H1 (cell line): ENCODE measurements around the gene LMNB1. TPM values are rescaled to one million over a fixed set of nuclear protein-coding genes. Genes with fewer than 3 reads are reported as not detected.

Experiments
- CTCF ChIA-PET: fragments of 300-600 bp; sonication (Branson Sonifier 250); formaldehyde crosslinking; loops from one replicate; lab custom pipeline; 2021; ENCODE audit not compliant: partially characterized antibody; lab: Charles Lee
- POLR2A ChIA-PET: fragments of 300-600 bp; sonication (Branson Sonifier 250); formaldehyde crosslinking; loops from one replicate; lab custom pipeline; 2021; ENCODE audit warnings: inconsistent platforms; ENCODE audit not compliant: partially characterized antibody; lab: Charles Lee
- DNase-seq, 2 experiments: peaks; one replicate each; pipeline versions ENCODE4 v3.0.0 to v3.0.0-alpha.2; 2010 to 2022; ENCODE audit warnings: low spot score in 2 of 2, low read depth in 1 of 2, mixed read lengths in 1 of 2
- FAIRE-seq: peaks from 2 replicates; lab custom pipeline; 2011; peaks lifted over from hg19 to GRCh38; lab: Jason Lieb, UNC
- H2AFZ ChIP-seq: 2 replicates; pipeline ENCODE4 v1.8.1; 2012; ENCODE audit warnings: low read length, inconsistent platforms
- H2AK5ac ChIP-seq: 2 replicates; pipeline ENCODE4 v1.6.1; 2013; ENCODE audit warnings: low read depth, low read length
- H2BK120ac ChIP-seq: replicated peaks from 2 replicates; pipeline ENCODE3; 2013; ENCODE audit warnings: low read depth, low read length, inconsistent platforms
- H2BK12ac ChIP-seq: 2 replicates; pipeline ENCODE4 v1.6.1; 2013; ENCODE audit warnings: low read depth, low read length
- H2BK15ac ChIP-seq: 2 replicates; pipeline ENCODE4 v1.6.1; 2013; ENCODE audit warnings: low read length
- H2BK20ac ChIP-seq: 2 replicates; pipeline ENCODE4 v1.6.1; 2013; ENCODE audit warnings: low read length
- H2BK5ac ChIP-seq: 2 replicates; pipeline ENCODE4 v1.6.1; 2013; ENCODE audit warnings: low read depth, low read length
- H3K14ac ChIP-seq: 2 replicates; pipeline ENCODE4 v1.6.1; 2013; ENCODE audit warnings: inconsistent platforms; ENCODE audit not compliant: insufficient read length
- H3K18ac ChIP-seq: 2 replicates; pipeline ENCODE4 v1.6.1; 2013; ENCODE audit warnings: low read length; ENCODE audit errors: extremely low read depth
- H3K23ac ChIP-seq: 2 replicates; pipeline ENCODE4 v1.6.1; 2013; ENCODE audit warnings: inconsistent platforms; ENCODE audit not compliant: insufficient read length
- H3K23me2 ChIP-seq: 2 replicates; pipeline ENCODE4 v1.6.1; 2013; ENCODE audit warnings: low read depth, low read length
- H3K27ac ChIP-seq: 2 replicates; pipeline ENCODE4 v1.6.1; 2011; ENCODE audit warnings: low read depth, low read length, inconsistent platforms
- H3K27me3 ChIP-seq, 4 experiments: replicated peaks in 1 of 4; 1 replicate in 1 of 4; 2 replicates in 3 of 4; pipeline versions ENCODE4 v1.6.1 to v1.8.1; 2011 to 2013; ENCODE audit warnings: low read length in 3 of 4, mild to moderate bottlenecking in 3 of 4, inconsistent platforms in 2 of 4, mixed read lengths in 2 of 4, moderate library complexity in 1 of 4; ENCODE audit not compliant: control insufficient read depth in 3 of 4, insufficient read depth in 3 of 4; ENCODE audit errors: extremely low read depth in 1 of 4
- H3K36me3 ChIP-seq, 4 experiments: 2 replicates each; pipeline versions ENCODE4 v1.6.1 to v1.8.1; 2011 to 2013; ENCODE audit warnings: mild to moderate bottlenecking in 4 of 4, low read length in 3 of 4, moderate library complexity in 2 of 4, control low read depth in 1 of 4, inconsistent platforms in 1 of 4; ENCODE audit not compliant: insufficient read depth in 4 of 4, control insufficient read depth in 2 of 4
- H3K4ac ChIP-seq: replicated peaks from 2 replicates; pipeline ENCODE3; 2013; ENCODE audit warnings: low read length, low read depth, mixed read lengths, inconsistent platforms; ENCODE audit not compliant: insufficient read length
- H3K4me1 ChIP-seq, 4 experiments: replicated peaks in 1 of 4; 1 replicate in 1 of 4; 2 replicates in 3 of 4; pipeline versions ENCODE4 v1.6.1 to v1.8.1; 2011 to 2013; ENCODE audit warnings: low read length in 3 of 4, inconsistent platforms in 2 of 4, mixed read lengths in 1 of 4; ENCODE audit not compliant: insufficient read depth in 4 of 4, control insufficient read depth in 3 of 4
- H3K4me2 ChIP-seq, 2 experiments: 2 replicates each; pipeline versions ENCODE4 v1.6.1 to v1.8.1; 2011 to 2013; ENCODE audit warnings: low read depth in 2 of 2, low read length in 2 of 2, control low read depth in 1 of 2, inconsistent platforms in 1 of 2, mild to moderate bottlenecking in 1 of 2; ENCODE audit not compliant: insufficient read depth in 1 of 2
- H3K4me3 ChIP-seq, 4 experiments: fragments of 200-600, 300-600 bp in 1 of 4; sonication (generic), shearing (Covaris generic), sonication (Bioruptor Twin) in 1 of 4; 2 replicates each; pipeline versions ENCODE4 v1.5.1 to v1.8.1; 2011 to 2016; ENCODE audit warnings: low read length in 4 of 4, low read depth in 3 of 4, control low read depth in 2 of 4, inconsistent platforms in 2 of 4, mild to moderate bottlenecking in 2 of 4, mixed read lengths in 1 of 4, moderate library complexity in 1 of 4; ENCODE audit not compliant: insufficient read depth in 2 of 4; ENCODE audit errors: extremely low read depth in 1 of 4
- H3K56ac ChIP-seq: replicated peaks from 2 replicates; pipeline ENCODE3; 2013; ENCODE audit warnings: low read depth, mild to moderate bottlenecking, mixed read lengths, low read length, inconsistent platforms; ENCODE audit not compliant: insufficient read length
- H3K79me1 ChIP-seq: 2 replicates; pipeline ENCODE4 v1.6.1; 2013; ENCODE audit warnings: low read depth, low read length, control low read depth
- H3K79me2 ChIP-seq, 2 experiments: 2 replicates each; pipeline versions ENCODE4 v1.6.1 to v1.8.1; 2012 to 2013; ENCODE audit warnings: low read length in 2 of 2, mild to moderate bottlenecking in 2 of 2, inconsistent platforms in 1 of 2; ENCODE audit not compliant: insufficient read depth in 2 of 2, control insufficient read depth in 1 of 2
- H3K9ac ChIP-seq, 4 experiments: replicated peaks in 1 of 4; 1 replicate in 1 of 4; 2 replicates in 3 of 4; pipeline versions ENCODE4 v1.6.1 to v1.8.1; 2011 to 2013; ENCODE audit warnings: low read depth in 3 of 4, low read length in 3 of 4, control low read depth in 2 of 4, mild to moderate bottlenecking in 2 of 4, moderate library complexity in 2 of 4, inconsistent platforms in 1 of 4; ENCODE audit errors: extremely low read depth in 1 of 4
- H3K9me3 ChIP-seq, 2 experiments: 2 replicates each; pipeline versions ENCODE4 v1.6.1 to v1.8.1; 2012 to 2013; ENCODE audit warnings: mild to moderate bottlenecking in 2 of 2, moderate library complexity in 2 of 2, control low read depth in 1 of 2, inconsistent platforms in 1 of 2, low read depth in 1 of 2, low read length in 1 of 2, mixed read lengths in 1 of 2; ENCODE audit not compliant: insufficient read depth in 2 of 2
- H4K20me1 ChIP-seq, 2 experiments: replicated peaks in 1 of 2; 2 replicates each; pipeline versions ENCODE3 to v1.8.1; 2011 to 2013; ENCODE audit warnings: inconsistent platforms in 2 of 2, low read length in 2 of 2, mild to moderate bottlenecking in 1 of 2; ENCODE audit not compliant: insufficient read depth in 2 of 2, control insufficient read depth in 1 of 2
- H4K5ac ChIP-seq: 2 replicates; pipeline ENCODE4 v1.6.1; 2013; ENCODE audit warnings: low read length, low read depth, mixed read lengths, inconsistent platforms; ENCODE audit not compliant: insufficient read length
- H4K8ac ChIP-seq: 2 replicates; pipeline ENCODE4 v1.8.0; 2013; ENCODE audit warnings: mild to moderate bottlenecking, moderate library complexity, low read length, inconsistent platforms; ENCODE audit not compliant: insufficient read depth; ENCODE audit errors: extremely low read depth
- H4K91ac ChIP-seq: replicated peaks from 2 replicates; pipeline ENCODE3; 2013; ENCODE audit warnings: low read length, mixed read lengths, inconsistent platforms; ENCODE audit not compliant: insufficient read length
- BCL11A ChIP-seq, 2 experiments: IDR thresholded peaks; one replicate each; pipeline ENCODE4 v1.6.1; 2011; ENCODE audit warnings: low read depth in 2 of 2, low read length in 2 of 2, mild to moderate bottlenecking in 2 of 2
- CHD1 ChIP-seq: IDR thresholded peaks from 2 replicates; pipeline ENCODE4 v1.6.1; 2012; ENCODE audit warnings: low read depth, low read length, improper control_type of control experiment
- KDM4A ChIP-seq: IDR thresholded peaks from one replicate; pipeline ENCODE4 v1.7.1; 2012; ENCODE audit warnings: low read depth, mild to moderate bottlenecking, moderate library complexity, low read length, inconsistent platforms; ENCODE audit not compliant: severe bottlenecking
- PHF8 ChIP-seq: fragments of 200-600 bp; sonication (generic); conservative IDR thresholded peaks from 2 replicates; pipeline ENCODE4 v1.7.1; 2012; ENCODE audit warnings: low read depth, mild to moderate bottlenecking, inconsistent platforms, low read length, moderate library complexity
- RAD21 ChIP-seq, 2 experiments: IDR thresholded peaks in 1 of 2; conservative IDR thresholded peaks in 1 of 2; 2 replicates each; pipeline ENCODE4 v1.6.1; 2011; ENCODE audit warnings: low read depth in 2 of 2, low read length in 2 of 2, improper control_type of control experiment in 1 of 2, inconsistent platforms in 1 of 2, mild to moderate bottlenecking in 1 of 2, moderate library complexity in 1 of 2
- RBBP5 ChIP-seq: IDR thresholded peaks from 2 replicates; pipeline ENCODE4 v1.7.1; 2012; ENCODE audit warnings: low read depth, mild to moderate bottlenecking, inconsistent platforms, low read length, moderate library complexity, borderline replicate concordance
- TAF7 ChIP-seq: optimal IDR thresholded peaks from 2 replicates; pipeline ENCODE3; 2011; ENCODE audit warnings: low read depth, mild to moderate bottlenecking, inconsistent platforms, low read length, moderate library complexity, borderline replicate concordance
- TEAD4 ChIP-seq: IDR thresholded peaks from 2 replicates; pipeline ENCODE4 v1.6.1; 2012; ENCODE audit warnings: low read depth, low read length, inconsistent platforms, mixed read lengths
- WGBS, 2 experiments: shearing (Covaris generic) in 1 of 2; methylation state at CpG; one replicate each; pipeline versions ENCODE4 v1.1.6 to v1.1.7; 2013 to 2015; ENCODE audit warnings: low lambda C conversion rate in 2 of 2, mixed read lengths in 2 of 2, inconsistent platforms in 1 of 2, low coverage in 1 of 2, missing lambda C conversion rate in 1 of 2; ENCODE audit not compliant: insufficient replicate concordance in 2 of 2, insufficient coverage in 1 of 2, insufficient read length in 1 of 2; ENCODE audit errors: extremely low coverage in 1 of 2, missing lambda C conversion rate in 1 of 2; 5-methylcytosine and 5-hydroxymethylcytosine counted together
- polyA plus RNA-seq, 7 experiments: library from polyadenylated mRNA; depleted of rRNA in 3 of 7; stranded (reverse) in 5 of 7; unstranded in 2 of 7; fragments of >200 nt in 5 of 7; fragments of 200-250 nt in 2 of 7; gene quantifications; 1 replicate in 5 of 7; 2 replicates in 1 of 7; 4 replicates in 1 of 7; pipeline versions ENCODE4 v1.2.1 to v1.2.3, GENCODE V29; 2011 to 2013; ENCODE audit warnings: missing spikeins in 2 of 7, mixed read lengths in 2 of 7
- total RNA-seq: library from RNA; stranded (reverse); fragmentation: NEBNext Ultra II Directional; extraction: Animal tissue kit (Norgen Biotek cat#: 25700); gene quantifications from 2 replicates; pipeline ENCODE4 v1.2.1, GENCODE V29; 2021
- TF ChIP-seq, protein P1 (sequence below): IDR thresholded peaks from 2 replicates; pipeline ENCODE4 v1.6.1; 2011; ENCODE audit warnings: low read depth, mild to moderate bottlenecking, low read length; ENCODE audit not compliant: insufficient read depth
- TF ChIP-seq, protein P2 (sequence below): IDR thresholded peaks from 2 replicates; pipeline ENCODE4 v1.6.1; 2011; ENCODE audit warnings: low read length, improper control_type of control experiment

Gene LMNB1
- total and polyA plus RNA-seq, 2 of the 8 experiments (the other 6 are each of a cell fraction or from before 2014, with no cell fraction given) = 73.5 to 225 TPM

DNA sequence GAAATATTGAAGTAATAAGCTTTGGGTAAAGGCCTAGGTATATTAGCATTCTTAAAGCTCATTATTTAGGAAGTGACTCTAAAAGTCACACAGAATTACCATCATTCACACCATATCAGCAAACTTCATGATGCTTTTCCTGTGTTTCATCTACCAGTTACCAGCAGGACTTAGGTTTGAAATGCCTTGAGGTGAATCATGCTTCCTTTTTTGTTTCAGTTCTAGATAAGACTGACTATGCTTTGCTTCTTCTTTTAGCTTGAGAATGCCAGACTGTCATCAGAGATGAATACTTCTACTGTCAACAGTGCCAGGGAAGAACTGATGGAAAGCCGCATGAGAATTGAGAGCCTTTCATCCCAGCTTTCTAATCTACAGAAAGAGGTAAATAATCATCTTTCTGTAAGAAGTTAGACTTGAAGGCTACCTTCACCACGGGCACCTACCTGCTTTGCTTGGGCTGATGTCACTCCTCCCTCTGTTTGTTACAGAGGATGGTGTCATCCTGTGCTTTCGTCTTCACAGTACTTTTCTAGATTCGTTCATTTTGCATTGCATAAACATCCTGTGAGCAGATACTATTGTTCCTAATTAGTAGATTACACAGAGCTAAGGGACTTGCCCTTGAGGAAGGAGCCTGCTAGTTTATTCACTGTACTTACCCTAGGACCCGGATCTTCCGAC is 34.7 kb downstream of the LMNB1 start:
- H3K23ac ChIP-seq = no peak overlapping the region
- no peak overlapping the region for H3K4me3 ChIP-seq
- no peak overlapping the region for H3K4ac ChIP-seq
- no peak for FAIRE-seq
- no peak overlapping the region for H2BK12ac ChIP-seq
- H2BK15ac ChIP-seq = no peak overlapping the region
- DNase-seq = no peak
- no peak overlapping the region for H2AK5ac ChIP-seq
- H3K9me3 ChIP-seq = no peaks in the 10 kb centered on the region
- H2BK120ac ChIP-seq = no peak overlapping the region
- H2BK5ac ChIP-seq = no peak overlapping the region
- H3K36me3 ChIP-seq = peaks cover 28 to 82% (median 56%) of the 10 kb centered on the region in 4 experiments
- no peak overlapping the region for H3K56ac ChIP-seq
- H3K18ac ChIP-seq = no peak overlapping the region
- 91% methylated on average over 6 of the region's 6 CpGs; no CpG with 5 or more reads in 1 of the 2 experiments for WGBS, 2 experiments
- H3K79me1 ChIP-seq = 0 out of 2 replicates have a peak, but pooled peaks cover 2% of the 10 kb centered on the region
- H3K79me2 ChIP-seq = peaks cover 0 to 22% of the 10 kb centered on the region in 2 experiments; a peak in 1 of 4 replicates
- H3K4me1 ChIP-seq = no peaks in the 10 kb centered on the region
- H3K27ac ChIP-seq = no peak overlapping the region
- CTCF ChIA-PET = interaction anchor here (0.6 to 6.1 kb wide), 4 partner anchors 31 to 685 kb away, joined by 3 to 65 read pairs (median 6); no protein-coding TSS in a partner anchor
- POLR2A ChIA-PET = interaction anchor here (1.6 kb wide), 1 partner anchor 11 kb away, joined by 4 read pairs; no protein-coding TSS in a partner anchor
- no peak overlapping the region for H3K4me2 ChIP-seq
- H4K91ac ChIP-seq = no peak overlapping the region
- H3K9ac ChIP-seq = no peak overlapping the region
- no peak overlapping the region for H3K14ac ChIP-seq
- H2BK20ac ChIP-seq = no peak overlapping the region
- no peaks in the 10 kb centered on the region for H3K23me2 ChIP-seq
- no peaks in the 10 kb centered on the region for H3K27me3 ChIP-seq
- peaks cover 0 to 4% of the 10 kb centered on the region in 2 experiments for H4K20me1 ChIP-seq
- no peak overlapping the region for H2AFZ ChIP-seq
- no peak overlapping the region for H4K8ac ChIP-seq
- H4K5ac ChIP-seq = no peak overlapping the region
- TF ChIP-seq KDM4A = no peak
- no peak for TF ChIP-seq TEAD4
- TF ChIP-seq RBBP5 = no peak
- TF ChIP-seq, protein P1, sequence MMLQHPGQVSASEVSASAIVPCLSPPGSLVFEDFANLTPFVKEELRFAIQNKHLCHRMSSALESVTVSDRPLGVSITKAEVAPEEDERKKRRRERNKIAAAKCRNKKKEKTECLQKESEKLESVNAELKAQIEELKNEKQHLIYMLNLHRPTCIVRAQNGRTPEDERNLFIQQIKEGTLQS = no peak
- no peak for TF ChIP-seq RAD21 (IDR thresholded peaks at IDR 0.05 in 1 of 2, conservative IDR thresholded peaks at IDR 0.05 in 1 of 2; ENCODE audit: low read depth in 2 of 2, low read length in 2 of 2)
- TF ChIP-seq BCL11A (IDR thresholded peaks at IDR 0.05; ENCODE audit: low read depth in 2 of 2, low read length in 2 of 2) = no peak
- TF ChIP-seq TAF7 = no peak
- no peak for TF ChIP-seq CHD1
- TF ChIP-seq, protein P2, sequence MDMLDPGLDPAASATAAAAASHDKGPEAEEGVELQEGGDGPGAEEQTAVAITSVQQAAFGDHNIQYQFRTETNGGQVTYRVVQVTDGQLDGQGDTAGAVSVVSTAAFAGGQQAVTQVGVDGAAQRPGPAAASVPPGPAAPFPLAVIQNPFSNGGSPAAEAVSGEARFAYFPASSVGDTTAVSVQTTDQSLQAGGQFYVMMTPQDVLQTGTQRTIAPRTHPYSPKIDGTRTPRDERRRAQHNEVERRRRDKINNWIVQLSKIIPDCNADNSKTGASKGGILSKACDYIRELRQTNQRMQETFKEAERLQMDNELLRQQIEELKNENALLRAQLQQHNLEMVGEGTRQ = no peak
- no peak for TF ChIP-seq PHF8
